K562 (cell line): ENCODE results near the gene TMEM164. TPM values are rescaled to one million over a fixed set of nuclear protein-coding genes. Genes with fewer than 3 reads are reported as not detected.

Experiments
- ATAC-seq: fragments of 200-7000 bp; cut with Tn5 transposase; 3 replicates; pipeline ENCODE4 v1.9.1; 2020; ENCODE audit warnings: moderate library complexity
- BruUV-seq: library from RNA; stranded (reverse); fragments of 400-500 nt; replicated peaks from 2 replicates; lab custom pipeline; 2021; lab: Mats Ljungman, UMichigan
- CTCF ChIA-PET: fragments of 300-600 bp; formaldehyde crosslinking; extraction: SDS; loops from one replicate; lab custom pipeline; 2021; ENCODE audit warnings: low intra/inter-chr PET ratio; lab: Yijun Ruan, JAX
- POLR2A ChIA-PET: fragments of 300-600, 350-650 bp; sonication (Branson Sonifier 250); formaldehyde crosslinking; extraction: SDS; loops from one replicate; lab custom pipeline; 2021; ENCODE audit warnings: antibody characterized with exemption, inconsistent platforms; lab: Yijun Ruan, JAX
- DNase-seq, 4 experiments: peaks; one replicate each; pipeline versions ENCODE4 v3.0.0 to v3.0.0-alpha.2; 2011 to 2018; ENCODE audit warnings: low spot score in 3 of 4, mixed read lengths in 3 of 4; ENCODE audit errors: extremely low read depth in 1 of 4
- FAIRE-seq: peaks from 2 replicates; lab custom pipeline; 2011; peaks lifted over from hg19 to GRCh38; lab: Jason Lieb, UNC
- H2AFZ ChIP-seq: 2 replicates; pipeline ENCODE4 v1.6.0; 2011; ENCODE audit warnings: low read depth, low read length, control low read depth, inconsistent platforms
- H3K27ac ChIP-seq: fragments of 200-600 bp; 3 replicates; pipeline ENCODE4 v1.8.0; 2011; ENCODE audit warnings: low read depth, mild to moderate bottlenecking, control low read depth, inconsistent platforms, low read length, moderate library complexity, mixed read lengths; ENCODE audit errors: extremely low read depth
- H3K27me3 ChIP-seq, 2 experiments: fragments of 300-600 bp in 1 of 2; 2 replicates in 1 of 2; 3 replicates in 1 of 2; pipeline versions ENCODE4 v1.6.0 to v1.8.0; 2011; ENCODE audit warnings: inconsistent platforms in 2 of 2, low read length in 2 of 2, mild to moderate bottlenecking in 1 of 2, mixed read lengths in 1 of 2, moderate library complexity in 1 of 2; ENCODE audit not compliant: control insufficient read depth in 2 of 2, insufficient read depth in 2 of 2
- H3K36me3 ChIP-seq: fragments of 300-600 bp; 3 replicates; pipeline ENCODE4 v1.8.0; 2011; ENCODE audit warnings: mild to moderate bottlenecking, low read length, inconsistent platforms; ENCODE audit not compliant: control insufficient read depth, insufficient read depth
- H3K4me1 ChIP-seq, 2 experiments: fragments of 200-600 bp in 1 of 2; replicated peaks in 1 of 2; 2 replicates in 1 of 2; 3 replicates in 1 of 2; pipeline versions ENCODE4 v1.5.1 to v1.8.0; 2011; ENCODE audit warnings: inconsistent platforms in 2 of 2, low read length in 2 of 2, mild to moderate bottlenecking in 1 of 2, mixed read lengths in 1 of 2, moderate library complexity in 1 of 2; ENCODE audit not compliant: control insufficient read depth in 2 of 2, insufficient read depth in 2 of 2
- H3K4me2 ChIP-seq: 2 replicates; pipeline ENCODE4 v1.6.1; 2011; ENCODE audit warnings: low read length, control low read depth, inconsistent platforms, mixed read lengths; ENCODE audit not compliant: insufficient read depth
- H3K4me3 ChIP-seq: fragments of 200-600 bp; sonication (generic), shearing (Covaris generic); 2 replicates; pipeline ENCODE4 v1.5.1; 2016; ENCODE audit warnings: control low read depth, inconsistent platforms
- H3K79me2 ChIP-seq: fragments of 200-600 bp; 3 replicates; pipeline ENCODE4 v1.8.0; 2011; ENCODE audit warnings: low read length, inconsistent platforms; ENCODE audit not compliant: control insufficient read depth, insufficient read depth
- H3K9ac ChIP-seq, 2 experiments: 2 replicates each; pipeline versions ENCODE4 v1.6.0 to v1.6.1; 2011; ENCODE audit warnings: low read depth in 2 of 2, low read length in 2 of 2, control low read depth in 1 of 2, inconsistent platforms in 1 of 2, mild to moderate bottlenecking in 1 of 2, mixed read lengths in 1 of 2; ENCODE audit not compliant: insufficient read depth in 1 of 2
- H3K9me1 ChIP-seq: one replicate; pipeline ENCODE4 v1.6.0; 2011; ENCODE audit warnings: inconsistent platforms, mild to moderate bottlenecking, low read length, moderate library complexity; ENCODE audit not compliant: control insufficient read depth, insufficient read depth
- H3K9me3 ChIP-seq: replicated peaks from 2 replicates; pipeline ENCODE4 v1.5.1; 2011; ENCODE audit warnings: low read depth, low read length, inconsistent platforms; ENCODE audit not compliant: control insufficient read depth, insufficient read depth
- H4K20me1 ChIP-seq: replicated peaks from 2 replicates; pipeline ENCODE4 v1.6.1; 2011; ENCODE audit warnings: low read length, inconsistent platforms, mixed read lengths; ENCODE audit not compliant: control insufficient read depth, insufficient read depth
- ATF3 ChIP-seq, 2 experiments: fragments of 450-650 bp in 1 of 2; sonication (generic) in 1 of 2; formaldehyde crosslinking in 1 of 2; IDR thresholded peaks in 1 of 2; conservative IDR thresholded peaks in 1 of 2; 2 replicates each; pipeline versions ENCODE4 v1.6.1 to v1.8.1; 2016 to 2023; ENCODE audit warnings: mild to moderate bottlenecking in 2 of 2, moderate library complexity in 2 of 2, inconsistent platforms in 1 of 2, missing genetic modification reagents in 1 of 2
- BCLAF1 ChIP-seq, 2 experiments: fragments of 450-650 bp in 1 of 2; IDR thresholded peaks; 2 replicates each; pipeline ENCODE4 v1.6.1; 2011 to 2017; ENCODE audit warnings: low read depth in 2 of 2, antibody characterized with exemption in 1 of 2, borderline replicate concordance in 1 of 2, low read length in 1 of 2, mild to moderate bottlenecking in 1 of 2, mixed read lengths in 1 of 2; ENCODE audit not compliant: control insufficient read depth in 1 of 2
- CEBPZ ChIP-seq: fragments of 150-350 bp; IDR thresholded peaks from 2 replicates; pipeline ENCODE4 v1.6.1; 2014; ENCODE audit warnings: low read depth, mild to moderate bottlenecking, low read length, borderline replicate concordance
- EWSR1 ChIP-seq: fragments of 450-650 bp; IDR thresholded peaks from 2 replicates; pipeline ENCODE4 v1.6.1; 2018; ENCODE audit warnings: borderline replicate concordance, mild to moderate bottlenecking, low read depth, moderate library complexity; ENCODE audit not compliant: partially characterized antibody
- ILK ChIP-seq: fragments of 450-650 bp; IDR thresholded peaks from 2 replicates; pipeline ENCODE4 v1.6.1; 2016; ENCODE audit warnings: missing genetic modification characterization, low read depth, mild to moderate bottlenecking, missing compliant biosample characterization, moderate library complexity, borderline replicate concordance
- MLX ChIP-seq, 2 experiments: fragments of 450-650 bp in 1 of 2; sonication (generic) in 1 of 2; formaldehyde crosslinking; conservative IDR thresholded peaks; 2 replicates each; pipeline versions ENCODE4 v1.4.0 to v1.8.1; 2020 to 2022; ENCODE audit warnings: mild to moderate bottlenecking in 1 of 2, missing genetic modification reagents in 1 of 2
- PML ChIP-seq: IDR thresholded peaks from 2 replicates; pipeline ENCODE4 v1.6.1; 2012; ENCODE audit warnings: low read length, inconsistent platforms
- SMAD2 ChIP-seq: fragments of 150-350 bp; IDR thresholded peaks from 2 replicates; pipeline ENCODE4 v1.6.1; 2014; ENCODE audit warnings: low read depth, mild to moderate bottlenecking, low read length
- ZBTB17 ChIP-seq: fragments of 450-650 bp; formaldehyde crosslinking; IDR thresholded peaks from 2 replicates; pipeline ENCODE4 v1.4.0; 2020; ENCODE audit warnings: mild to moderate bottlenecking
- ZC3H4 ChIP-seq: sonication (generic); formaldehyde crosslinking; IDR thresholded peaks from 2 replicates; pipeline ENCODE4 v1.9.0; 2021; ENCODE audit warnings: missing genetic modification reagents, borderline replicate concordance
- ZNF324 ChIP-seq: fragments of 250-450 bp; sonication (Bioruptor Pico); IDR thresholded peaks from 2 replicates; pipeline ENCODE4 v1.4.0; 2020; ENCODE audit warnings: mild to moderate bottlenecking
- WGBS: fragments of 100-300 bp; shearing (Covaris generic); methylation state at CpG from one replicate; pipeline ENCODE4 v1.1.6; 2016; ENCODE audit warnings: low coverage, mixed read lengths; ENCODE audit not compliant: insufficient coverage; ENCODE audit errors: missing lambda C conversion rate; 5-methylcytosine and 5-hydroxymethylcytosine counted together
- in situ Hi-C: fragments of 300-500 bp; cut with MboI; formaldehyde crosslinking; loops from 4 replicates; pipeline ENCODE4 v1.15.0; 2018; ENCODE audit warnings: inconsistent platforms, mixed read lengths
- intact Hi-C: fragments of 100-400 bp; cut with micrococcal nuclease; formaldehyde crosslinking; loops from 2 replicates; pipeline ENCODE4 v1.14.2; 2022
- polyA plus RNA-seq, 8 experiments: library from polyadenylated mRNA; depleted of rRNA in 4 of 8; stranded (reverse) in 5 of 8; unstranded in 3 of 8; fragments of >200 nt; fragmentation: Nextera tagmentation in 2 of 8; fragmentation: Illumina TruSeq in 1 of 8; extraction: Ambion mirVana in 2 of 8; extraction: Trizol in 1 of 8; gene quantifications; 2 replicates each; pipeline versions ENCODE4 v1.2.1 to v1.2.3, GENCODE V29; 2011 to 2014; ENCODE audit warnings: inconsistent platforms in 1 of 8, missing spikeins in 1 of 8
- total RNA-seq, 7 experiments: library from RNA; depleted of rRNA in 6 of 7; stranded (reverse); fragments of >200 nt in 6 of 7; fragmentation: Illumina TruSeq in 2 of 7; extraction: Trizol in 2 of 7; gene quantifications; 2 replicates each; pipeline versions ENCODE4 v1.2.1 to v1.2.3, GENCODE V29; 2011 to 2021; ENCODE audit warnings: low replicate concordance in 1 of 7

TMEM164 gene
- total and polyA plus RNA-seq, 9 of the 15 experiments (the other 6 are each of a cell fraction or from before 2014, with no cell fraction given), result 2.4 to 57.3 (median 23.1) TPM

GRCh38 chrX:110114260-110114776 lies 111.4 kb downstream of the TMEM164 start:
- Histone ChIP-seq H3K27ac (no peak overlapping the region), H3K9me1 (no peaks in the 10 kb centered on the region), H3K36me3 (peaks cover 27% of the 10 kb centered on the region; the same call in 2 of the 3 replicates), H3K27me3 (no peaks in the 10 kb centered on the region), H3K9ac (no peak overlapping the region), H3K4me3 (no peak overlapping the region), H3K79me2 (no peaks in the 10 kb centered on the region; the same call in 2 of the 3 replicates), H3K4me2 (no peak overlapping the region; the same call in 1 of the 2 replicates), H3K9me3 (no peaks in the 10 kb centered on the region), H4K20me1 (no peaks in the 10 kb centered on the region), H2AFZ (no peak overlapping the region), H3K4me1 (peaks cover 0 to 10% of the 10 kb centered on the region in 2 experiments; a peak in 3 of 5 replicates)
- ATAC-seq (peak; percentile 33), DNase-seq (peak in 2 of 4 experiments; percentile 11 to 19), FAIRE-seq (no peak)
- ChIA-PET POLR2A (interaction anchor here (0.7 to 0.8 kb wide), 2 partner anchors 35 to 166 kb away, joined by 3 read pairs; no protein-coding TSS in a partner anchor), CTCF (no interaction called here)
- BruUV-seq, result no TSS peak
- intact Hi-C loops (no loop called here), in situ Hi-C loops (no loop called here)
- WGBS, result 13% methylated on average over 4 of the region's 4 CpGs
- no peak for TF ChIP-seq ZNF324 (CRISPR knock-in tag)
- TF ChIP-seq BCLAF1 (IDR thresholded peaks at IDR 0.05; ENCODE audit: borderline replicate concordance in 1 of 2, control insufficient read depth in 1 of 2, low read depth in 2 of 2, low read length in 1 of 2), result no peak
- TF ChIP-seq SMAD2, result no peak
- no peak for TF ChIP-seq CEBPZ
- no peak for TF ChIP-seq ILK (tag)
- no peak for TF ChIP-seq EWSR1
- TF ChIP-seq MLX (CRISPR knock-in tag; conservative IDR thresholded peaks at IDR 0.05), result no peak
- no peak for TF ChIP-seq PML
- no peak for TF ChIP-seq ZC3H4 (CRISPR knock-in tag)
- TF ChIP-seq ZBTB17 (CRISPR knock-in tag), result no peak
- no peak for TF ChIP-seq ATF3 (IDR thresholded peaks at IDR 0.05)
- no peak for TF ChIP-seq ATF3 (CRISPR knock-in tag; conservative IDR thresholded peaks at IDR 0.05)
